T-helper 22 cell (primary cell): ENCODE results near the gene PSMD3.
"Not testable (repeated sequence)": the region's sequence is repeated elsewhere in the genome, so short reads cannot be mapped to it uniquely, and the experiment has no call there.

Experiments
- DNase-seq: peaks from one replicate; pipeline ENCODE4 v3.0.0-alpha.2; 2020; ENCODE audit warnings: low read depth

The PSMD3 gene

GRCh38 chr17:39980351-39981206 lies at the start of gene PSMD3:
Gene PSMD3 (plus strand): TSS chr17:39980807. CDS start chr17:39980971, 164 bp downstream.
- peak; percentile 97 for DNase-seq

- DNase-seq: no peak
Measured at GRCh38 chr17:39933912-39934311, 46.7 kb upstream of the PSMD3 start.

GRCh38 chr17:39934324-39934723 lies 46.3 kb upstream of the PSMD3 start:
- DNase-seq: no peak

- DNase-seq: no peak
Measured at GRCh38 chr17:39935909-39936308, 44.7 kb upstream of the PSMD3 start.

GRCh38 chr17:39937447-39937846 lies 43.2 kb upstream of the PSMD3 start:
- DNase-seq: no peak

- DNase-seq: no peak
Measured at GRCh38 chr17:39938140-39938869, 42.3 kb upstream of the PSMD3 start.

GRCh38 chr17:39939106-39939505 lies 41.5 kb upstream of the PSMD3 start:
- DNase-seq: no peak

- peak; percentile 47 for DNase-seq
Measured at GRCh38 chr17:39939588-39940419, 40.8 kb upstream of the PSMD3 start.

GRCh38 chr17:39943702-39944392 lies 36.8 kb upstream of the PSMD3 start:
- DNase-seq: no peak

GRCh38 chr17:39944393-39944711 lies 36.3 kb upstream of the PSMD3 start:
- no peak for DNase-seq

- no peak for DNase-seq
Measured at GRCh38 chr17:39946551-39947330, 33.9 kb upstream of the PSMD3 start.

GRCh38 chr17:39948489-39948828 lies 32.1 kb upstream of the PSMD3 start:
- not testable (repeated sequence) for DNase-seq

- no peak for DNase-seq
Measured at GRCh38 chr17:39949028-39949427, 31.6 kb upstream of the PSMD3 start.

GRCh38 chr17:39950871-39951348 lies 29.7 kb upstream of the PSMD3 start:
- DNase-seq: no peak

- DNase-seq: no peak
Measured at GRCh38 chr17:39951924-39952679, 28.5 kb upstream of the PSMD3 start.

GRCh38 chr17:39952680-39953470 lies 27.7 kb upstream of the PSMD3 start:
- peak; percentile 94 for DNase-seq

GRCh38 chr17:39953471-39953888 lies 27.1 kb upstream of the PSMD3 start:
- DNase-seq: no peak

- no peak for DNase-seq
Measured at GRCh38 chr17:39954876-39955275, 25.7 kb upstream of the PSMD3 start.

- no peak for DNase-seq
Measured at GRCh38 chr17:39955726-39956225, 24.8 kb upstream of the PSMD3 start.
